MM.1S (cell line): ENCODE results near the gene LHFPL2.

Source experiments
- EZH2phosphoT487 ChIP-seq: fragments of 300-600 bp; sonication (generic); IDR thresholded peaks from 2 replicates; pipeline ENCODE4 v1.6.1; 2018; ENCODE audit warnings: antibody characterized with exemption, low read length
- TF ChIP-seq, protein P1 (sequence below): fragments of 300-600 bp; sonication (generic); IDR thresholded peaks from 2 replicates; pipeline ENCODE4 v1.5.1; 2016; ENCODE audit warnings: antibody characterized with exemption, low read length, mixed read lengths

DNA sequence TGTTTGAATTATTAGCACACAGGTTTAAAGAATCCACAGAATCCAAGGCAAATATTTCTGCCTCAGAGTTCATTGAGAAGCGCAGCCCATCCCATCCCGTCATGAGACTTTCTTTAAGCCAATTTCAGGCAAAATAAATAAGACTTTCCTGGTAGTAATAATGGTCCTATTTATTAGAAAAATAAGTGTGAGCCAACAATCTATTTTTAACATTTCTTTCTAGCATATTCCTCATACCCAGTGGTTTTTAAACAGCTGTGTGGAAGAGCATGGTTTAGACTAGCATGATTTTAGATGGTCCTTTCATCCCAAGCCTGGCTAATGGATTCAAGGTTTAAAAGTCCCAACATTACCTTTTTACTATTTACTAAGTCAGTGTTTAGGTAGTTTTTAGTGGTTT is 162.4 kb downstream of the LHFPL2 start:
- TF ChIP-seq, protein P1, sequence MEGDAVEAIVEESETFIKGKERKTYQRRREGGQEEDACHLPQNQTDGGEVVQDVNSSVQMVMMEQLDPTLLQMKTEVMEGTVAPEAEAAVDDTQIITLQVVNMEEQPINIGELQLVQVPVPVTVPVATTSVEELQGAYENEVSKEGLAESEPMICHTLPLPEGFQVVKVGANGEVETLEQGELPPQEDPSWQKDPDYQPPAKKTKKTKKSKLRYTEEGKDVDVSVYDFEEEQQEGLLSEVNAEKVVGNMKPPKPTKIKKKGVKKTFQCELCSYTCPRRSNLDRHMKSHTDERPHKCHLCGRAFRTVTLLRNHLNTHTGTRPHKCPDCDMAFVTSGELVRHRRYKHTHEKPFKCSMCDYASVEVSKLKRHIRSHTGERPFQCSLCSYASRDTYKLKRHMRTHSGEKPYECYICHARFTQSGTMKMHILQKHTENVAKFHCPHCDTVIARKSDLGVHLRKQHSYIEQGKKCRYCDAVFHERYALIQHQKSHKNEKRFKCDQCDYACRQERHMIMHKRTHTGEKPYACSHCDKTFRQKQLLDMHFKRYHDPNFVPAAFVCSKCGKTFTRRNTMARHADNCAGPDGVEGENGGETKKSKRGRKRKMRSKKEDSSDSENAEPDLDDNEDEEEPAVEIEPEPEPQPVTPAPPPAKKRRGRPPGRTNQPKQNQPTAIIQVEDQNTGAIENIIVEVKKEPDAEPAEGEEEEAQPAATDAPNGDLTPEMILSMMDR: no peak
- no peak for TF ChIP-seq EZH2phosphoT487
